HG03378 (cell line): ENCODE results near the gene SUMO2.
"Not testable (repeated sequence)": the region's sequence is repeated elsewhere in the genome, so short reads cannot be mapped to it uniquely, and the experiment has no call there.

Experiments
- ATAC-seq: cut with Tn5 transposase; IDR thresholded peaks from one replicate; pipeline ENCODE4 v1.9.1; 2021; ENCODE audit warnings: mild to moderate bottlenecking, moderate library complexity; ENCODE audit not compliant: unreplicated experiment

Gene SUMO2

DNA sequence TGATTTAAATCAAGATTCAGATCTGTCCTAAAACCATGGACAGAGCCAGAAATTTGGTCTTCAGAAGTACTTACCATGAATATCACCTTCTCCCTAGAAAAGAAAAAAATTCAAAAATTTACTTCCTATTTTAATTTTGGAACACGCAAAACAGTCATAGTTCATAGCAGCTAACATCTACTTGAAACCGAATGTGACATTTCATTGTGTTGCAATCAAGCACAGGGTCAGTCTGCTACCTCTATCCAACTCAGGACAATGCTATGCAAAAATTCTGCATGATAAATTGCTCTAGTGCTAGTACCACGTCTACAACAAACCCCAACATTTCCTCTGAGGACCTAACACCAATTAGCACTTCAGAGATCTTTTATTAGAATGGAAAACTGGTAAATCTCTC is 36.2 kb downstream of the SUMO2 start:
- ATAC-seq: no peak

DNA sequence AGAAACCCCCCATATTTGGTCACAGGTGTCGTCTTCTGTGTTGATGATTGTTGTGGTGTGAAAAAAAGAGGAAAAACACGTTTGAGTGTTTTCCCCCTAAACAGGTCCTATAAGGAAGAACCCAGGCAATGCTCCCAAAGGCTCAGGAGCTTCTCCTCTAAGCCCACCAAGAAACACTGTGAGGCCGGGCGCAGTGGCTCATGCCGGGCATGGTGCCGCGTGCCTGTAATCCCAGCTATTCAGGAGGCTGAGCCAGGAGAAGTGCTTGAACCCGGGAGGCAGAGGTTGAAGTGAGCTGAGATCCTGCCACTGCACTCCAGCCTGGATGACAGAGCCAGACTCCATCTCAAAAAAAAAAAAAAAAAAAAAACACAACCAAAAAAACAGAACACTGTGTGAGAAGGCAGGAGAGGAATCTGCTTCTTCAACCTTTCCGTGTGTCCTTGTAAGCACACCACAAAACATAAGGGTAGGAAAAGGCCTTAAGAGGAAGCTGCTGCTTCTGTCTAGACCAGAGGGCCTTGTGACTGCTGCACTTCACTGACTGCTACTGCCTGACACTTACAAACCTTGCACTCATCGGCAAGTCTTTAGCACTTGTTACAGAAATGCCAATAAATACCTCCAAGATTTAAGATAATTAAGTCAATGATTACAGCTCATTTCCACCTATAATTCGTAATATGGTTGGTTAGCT is 37.8 kb downstream of the SUMO2 start:
- ATAC-seq: no peak

DNA sequence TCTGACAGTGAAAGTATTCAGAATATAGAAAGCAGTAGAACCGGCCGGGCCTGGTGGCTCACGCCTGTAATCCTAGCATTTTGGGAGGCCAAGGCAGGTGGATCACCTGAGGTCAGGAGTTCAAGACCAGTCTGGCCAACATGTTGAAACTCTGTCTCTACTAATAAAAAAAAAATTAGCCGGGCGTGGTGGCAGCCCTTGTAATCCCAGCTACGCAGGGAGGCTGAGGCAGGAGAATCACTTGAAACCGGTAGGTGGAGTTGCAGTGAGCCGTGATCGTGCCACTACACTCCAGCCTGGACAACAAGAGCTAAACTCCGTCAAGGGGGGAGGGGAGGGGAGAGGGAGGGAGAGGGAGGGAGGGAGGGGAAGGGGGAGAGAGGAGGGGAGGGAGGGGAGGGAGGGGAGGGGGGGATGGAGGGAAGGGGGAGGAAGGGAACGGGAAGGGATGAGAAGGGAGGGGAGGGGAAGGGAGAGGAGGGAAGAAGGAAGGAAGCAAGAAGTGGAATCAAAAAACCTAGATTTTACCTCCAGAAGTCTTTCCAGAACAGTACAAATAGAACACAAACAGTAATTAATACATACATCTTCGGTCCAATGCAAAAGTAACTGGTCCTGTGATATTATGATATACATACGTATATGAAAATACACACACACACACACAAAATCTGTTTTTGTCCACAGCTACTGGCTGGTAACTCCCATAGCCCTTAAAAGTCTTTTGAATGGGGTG is 40.4 kb downstream of the SUMO2 start:
- no peak for ATAC-seq

DNA sequence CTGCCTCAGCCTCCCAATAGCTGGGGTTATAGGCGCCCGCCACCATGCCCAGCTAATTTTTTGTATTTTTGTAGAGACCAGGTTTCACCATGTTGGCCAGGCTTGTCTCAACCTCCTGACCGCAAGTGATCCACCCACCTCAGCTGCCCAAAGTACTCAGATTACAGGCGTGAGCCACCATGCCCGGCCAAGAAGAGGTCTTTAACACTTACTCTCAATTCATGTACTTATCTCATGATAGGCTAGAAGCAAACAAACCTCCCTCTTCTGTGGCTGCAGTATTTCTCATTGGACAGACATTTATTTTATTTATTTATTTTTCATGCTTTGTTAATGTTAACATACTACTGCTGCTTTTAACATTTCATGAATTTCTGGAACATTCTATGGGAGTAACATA is 44.2 kb downstream of the SUMO2 start:
- ATAC-seq: no peak

DNA sequence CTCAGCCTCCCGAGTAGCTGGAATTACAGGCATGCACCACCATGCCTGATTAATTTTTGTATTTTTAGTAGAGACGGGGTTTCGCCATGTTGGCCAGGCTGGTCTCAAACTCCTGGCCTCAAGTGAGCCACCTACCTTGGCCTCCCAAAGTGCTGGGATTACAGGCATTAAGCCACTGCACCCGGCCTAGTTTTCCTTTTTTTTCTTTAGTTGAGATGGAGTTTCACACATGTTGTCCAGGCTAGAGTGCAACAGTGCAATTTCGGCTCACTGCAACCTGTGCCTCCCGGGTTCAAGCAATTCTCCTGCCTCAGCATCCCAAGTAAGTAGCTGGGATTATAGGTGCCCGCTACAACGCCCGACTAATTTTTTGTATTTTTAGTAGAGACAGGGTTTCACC is 45.0 kb downstream of the SUMO2 start:
- not testable (repeated sequence) for ATAC-seq

DNA sequence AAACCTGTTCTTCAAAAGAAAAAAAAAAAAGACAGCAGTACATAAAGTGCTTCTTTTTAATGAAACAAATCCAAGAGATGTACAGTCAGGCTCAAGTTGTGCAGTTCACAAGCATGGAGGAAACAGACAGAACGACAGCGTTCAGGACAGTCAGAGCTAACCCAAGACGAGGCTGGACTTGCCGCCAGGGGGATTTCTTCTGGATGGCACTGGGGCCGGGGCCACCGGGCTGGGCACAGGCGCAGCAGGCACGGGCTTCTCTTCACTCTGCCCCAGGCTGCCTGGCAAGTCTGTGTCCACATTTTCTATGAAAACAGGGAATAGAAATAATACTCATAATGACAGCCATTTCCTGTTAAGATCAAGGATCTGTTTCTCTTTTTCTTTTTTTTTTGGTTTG is 46.8 kb downstream of the SUMO2 start:
- ATAC-seq: no peak

DNA sequence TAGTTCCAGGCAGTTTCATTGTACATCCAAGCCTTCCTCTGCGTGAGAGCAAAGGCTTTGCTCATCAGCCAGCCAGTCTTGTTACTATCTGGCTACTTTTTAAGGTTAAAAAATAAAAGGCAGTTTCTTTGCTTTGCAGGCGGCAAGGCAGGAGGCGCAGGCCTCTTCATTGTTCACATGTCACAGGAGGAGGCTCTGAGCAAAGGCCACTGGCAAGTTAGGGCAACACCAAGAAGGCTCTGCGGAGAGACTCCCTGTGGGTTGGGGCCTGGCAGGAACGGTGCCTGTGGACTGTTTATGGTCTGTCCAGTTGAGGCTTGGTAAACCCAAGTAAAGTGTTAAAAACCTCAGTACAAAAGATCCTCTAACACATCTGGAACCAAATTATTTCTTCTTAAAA is 47.3 kb downstream of the SUMO2 start:
- no peak for ATAC-seq

DNA sequence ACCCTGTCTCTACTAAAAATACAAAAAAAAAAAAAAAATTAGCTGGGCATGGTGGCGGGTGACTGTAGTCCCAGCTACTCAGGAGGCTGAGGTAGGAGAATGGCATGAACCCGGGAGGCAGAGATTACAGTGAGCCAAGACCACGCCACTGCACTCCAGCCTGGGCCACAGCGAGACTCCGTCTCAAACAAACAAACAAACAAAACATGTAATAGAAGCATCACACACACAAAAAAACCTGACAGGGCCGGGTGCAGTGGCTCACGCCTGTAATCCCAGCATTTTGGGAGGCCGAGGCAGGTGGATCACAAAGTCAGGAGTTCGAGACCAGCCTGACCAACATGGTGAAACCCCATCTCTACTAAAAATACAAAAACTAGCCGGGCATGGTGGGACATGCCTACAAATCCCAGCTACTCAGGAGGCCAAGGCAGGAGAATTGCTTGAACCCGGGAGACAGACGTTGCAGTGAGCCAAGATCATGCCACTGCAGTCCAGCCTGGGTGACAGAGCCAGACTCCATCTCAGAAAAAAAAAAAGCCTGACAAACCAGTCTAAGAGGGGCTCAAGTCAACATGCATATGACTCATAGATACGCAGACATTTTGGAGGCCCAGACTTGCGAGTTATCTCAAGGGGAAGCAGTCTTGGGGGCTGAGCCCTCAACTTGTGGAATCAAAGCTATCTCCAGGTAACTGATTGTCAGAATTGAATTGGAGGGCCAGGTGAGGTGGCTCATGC is 49.0 kb downstream of the SUMO2 start:
- not testable (repeated sequence) for ATAC-seq

DNA sequence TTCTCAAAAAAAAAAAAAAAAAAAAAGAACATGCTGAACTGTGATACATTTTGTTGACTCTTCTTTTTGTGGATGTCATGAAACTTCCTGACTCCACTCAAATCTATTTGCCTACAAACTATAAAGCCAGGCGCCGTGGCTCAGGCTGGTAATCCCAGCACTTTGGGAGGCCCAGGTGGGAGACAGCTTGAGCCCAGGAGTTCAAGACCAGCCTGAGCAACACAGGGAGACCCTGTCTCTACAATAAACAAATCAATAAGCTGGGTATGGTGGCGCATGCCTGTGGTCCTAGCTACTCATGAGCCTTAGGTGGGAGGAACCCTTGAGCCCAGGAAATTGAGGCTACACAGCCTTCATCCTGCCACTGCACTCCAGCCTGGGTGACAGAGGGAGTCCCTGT is 49.8 kb downstream of the SUMO2 start:
- no peak for ATAC-seq

DNA sequence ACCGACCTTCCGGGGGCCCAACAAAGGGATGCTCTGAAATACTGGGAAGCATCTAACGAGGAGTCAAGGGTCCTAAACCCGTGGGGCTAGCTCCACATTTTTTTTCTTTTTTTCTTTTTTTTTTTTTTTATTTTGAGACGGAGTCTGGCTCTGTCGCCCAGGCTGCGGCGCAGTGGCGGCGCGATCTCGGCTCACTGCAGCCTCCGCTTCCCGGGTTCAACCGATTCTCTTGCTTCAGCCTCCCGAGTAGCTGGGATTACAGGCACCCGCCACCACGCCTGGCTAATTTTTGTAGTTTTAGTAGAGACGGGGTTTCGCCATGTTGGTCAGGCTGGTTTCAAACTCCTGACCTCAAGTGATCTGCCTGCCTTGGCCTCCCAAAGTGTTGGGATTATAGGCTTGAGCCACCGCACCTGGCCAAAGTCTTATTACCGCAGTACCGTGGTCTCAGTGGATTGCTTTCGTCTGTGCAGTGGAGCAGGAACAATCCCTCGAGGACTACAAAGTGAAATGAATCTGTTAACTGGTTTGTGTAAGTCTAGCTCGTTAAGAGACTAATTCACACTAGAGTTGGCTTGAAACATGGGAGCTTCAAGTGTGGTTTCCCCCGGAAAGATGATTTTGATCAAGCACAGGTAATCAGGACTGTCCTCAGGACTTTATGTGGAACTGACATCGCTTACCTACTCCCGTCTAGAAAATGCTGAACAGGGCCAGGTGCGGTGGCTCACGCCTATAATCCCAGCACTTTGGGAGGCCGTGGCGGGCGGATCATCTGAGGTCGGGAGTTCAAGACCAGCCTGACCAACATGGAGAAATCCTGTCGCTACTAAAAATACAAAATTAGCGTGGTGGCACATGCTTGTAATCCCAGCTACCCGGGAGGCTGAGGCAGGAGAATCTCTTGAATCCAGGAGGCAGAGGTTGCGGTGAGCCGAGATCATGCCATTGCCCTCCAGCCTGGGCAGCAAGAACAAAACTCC is 50.5 kb downstream of the SUMO2 start:
- ATAC-seq: not testable (repeated sequence)

DNA sequence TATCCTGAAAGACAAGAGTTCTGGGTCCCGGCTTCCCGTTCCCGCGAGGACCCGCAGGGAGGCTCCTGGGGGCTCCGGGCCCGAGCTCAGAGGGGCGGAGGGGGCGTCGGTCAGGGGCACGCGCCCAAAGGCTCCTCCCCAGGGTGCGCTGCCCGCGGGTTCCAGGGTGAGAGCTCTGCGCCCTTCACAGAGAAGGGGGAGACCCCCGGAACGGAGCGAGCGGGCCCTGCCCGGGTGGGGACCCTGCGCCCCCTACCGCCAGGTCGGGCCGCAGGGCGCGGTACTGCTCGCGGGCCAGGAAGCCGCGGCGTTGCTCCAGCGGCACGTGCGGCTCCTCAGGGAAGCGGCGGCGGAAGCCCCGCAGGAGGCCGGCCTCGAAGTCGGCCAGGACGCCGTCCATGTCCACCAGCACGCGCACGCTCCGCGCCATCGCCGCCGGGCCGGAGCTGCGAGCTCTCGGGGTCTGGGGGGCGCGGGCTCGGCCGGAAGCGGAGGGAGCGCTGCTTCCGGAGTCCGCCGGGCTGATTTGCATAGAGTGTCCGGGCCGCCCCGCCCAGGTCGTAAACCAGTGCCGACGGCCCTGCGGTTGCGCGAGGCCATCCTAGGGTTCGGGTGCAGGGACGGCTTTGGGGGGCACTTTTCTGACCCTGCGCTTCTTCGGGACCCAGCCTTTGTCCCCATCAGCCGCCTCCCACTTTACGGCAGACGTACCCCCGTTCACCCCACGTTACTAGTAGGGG is 51.3 kb downstream of the SUMO2 start, which contains the start of gene NT5C:
NT5C (minus strand) TSS at position 465 of the 740 bp plus-strand sequence; CDS start at position 430, 35 bp downstream.
- ATAC-seq: peak; percentile 57

DNA sequence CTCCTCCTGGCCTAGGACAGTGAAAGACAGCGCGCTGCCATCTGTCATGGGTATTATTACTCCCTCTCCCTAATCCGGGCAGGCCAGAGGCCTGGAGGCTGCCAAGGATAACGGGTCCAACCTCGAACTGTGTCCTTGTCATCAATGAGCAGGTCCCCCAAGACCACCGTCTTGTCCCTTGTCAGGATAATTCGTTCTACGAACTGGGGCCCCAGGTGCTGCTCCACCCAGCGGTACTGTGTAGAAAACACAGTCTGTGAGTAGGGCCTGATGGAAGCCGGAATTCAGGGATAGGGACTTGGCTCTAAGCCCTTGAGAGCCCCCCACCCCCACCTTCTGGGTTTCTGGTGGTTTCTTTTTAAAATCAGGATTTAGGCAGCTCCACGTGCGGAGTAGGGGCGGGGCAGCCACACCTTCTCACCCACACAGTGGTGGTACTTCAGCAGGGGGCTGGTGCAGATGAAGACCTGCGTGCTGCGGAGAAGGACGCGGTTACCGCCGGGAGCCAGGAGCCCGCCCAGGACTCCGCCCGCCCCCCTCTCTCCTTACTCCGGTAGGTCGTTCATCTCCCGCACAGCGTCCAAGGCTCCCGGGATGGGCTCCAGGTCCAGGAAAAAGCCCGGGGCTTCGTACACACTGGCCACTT is 52.0 kb downstream of the SUMO2 start:
- ATAC-seq: no peak

DNA sequence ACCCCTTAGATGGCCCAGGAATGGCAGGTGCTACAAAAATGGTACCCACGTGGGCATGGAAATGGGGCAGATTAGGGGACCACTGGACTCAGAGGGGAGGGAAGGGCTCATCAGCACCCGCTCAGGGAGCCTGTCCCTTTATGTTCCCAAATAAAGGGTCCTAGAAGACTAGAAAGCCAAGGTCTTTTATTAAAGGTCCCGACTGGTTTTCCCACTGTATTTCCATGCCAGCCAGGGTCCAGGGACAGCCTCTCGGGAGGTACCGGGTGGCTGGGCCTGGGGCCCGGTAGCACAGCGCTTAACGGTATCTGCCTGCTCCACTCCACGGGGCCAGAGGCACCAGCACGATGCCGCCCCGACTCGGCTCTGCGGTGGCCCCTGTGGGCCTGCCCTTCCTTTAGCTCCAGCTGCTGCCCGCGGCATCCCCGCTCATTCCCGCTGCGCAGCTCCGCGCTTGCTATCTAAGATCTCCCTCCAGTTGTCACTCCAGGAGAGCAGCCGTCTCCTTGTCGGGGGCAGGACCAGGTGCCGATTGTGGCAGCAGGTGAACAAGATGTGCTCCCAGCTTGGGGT is 52.6 kb downstream of the SUMO2 start:
- no peak for ATAC-seq

DNA sequence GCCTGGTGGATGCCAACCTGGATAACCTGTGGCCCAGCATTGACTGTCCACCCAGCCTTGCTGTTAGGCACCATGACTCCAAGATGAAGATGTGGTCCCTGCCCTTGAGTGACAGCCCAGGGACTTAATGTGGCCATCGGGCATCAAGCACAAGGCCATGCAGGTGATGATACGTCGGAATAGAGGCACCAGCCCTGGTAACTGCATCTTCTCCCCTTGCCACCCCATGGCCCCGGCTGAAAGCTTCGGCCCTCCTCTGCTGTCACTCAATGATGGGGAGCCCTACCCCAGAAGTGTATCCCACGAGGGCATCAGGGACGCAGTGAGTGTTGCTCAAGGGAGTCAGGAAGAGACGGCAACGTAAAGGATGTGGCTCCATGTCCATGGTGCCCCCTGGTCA is 53.2 kb downstream of the SUMO2 start:
- ATAC-seq: no peak

DNA sequence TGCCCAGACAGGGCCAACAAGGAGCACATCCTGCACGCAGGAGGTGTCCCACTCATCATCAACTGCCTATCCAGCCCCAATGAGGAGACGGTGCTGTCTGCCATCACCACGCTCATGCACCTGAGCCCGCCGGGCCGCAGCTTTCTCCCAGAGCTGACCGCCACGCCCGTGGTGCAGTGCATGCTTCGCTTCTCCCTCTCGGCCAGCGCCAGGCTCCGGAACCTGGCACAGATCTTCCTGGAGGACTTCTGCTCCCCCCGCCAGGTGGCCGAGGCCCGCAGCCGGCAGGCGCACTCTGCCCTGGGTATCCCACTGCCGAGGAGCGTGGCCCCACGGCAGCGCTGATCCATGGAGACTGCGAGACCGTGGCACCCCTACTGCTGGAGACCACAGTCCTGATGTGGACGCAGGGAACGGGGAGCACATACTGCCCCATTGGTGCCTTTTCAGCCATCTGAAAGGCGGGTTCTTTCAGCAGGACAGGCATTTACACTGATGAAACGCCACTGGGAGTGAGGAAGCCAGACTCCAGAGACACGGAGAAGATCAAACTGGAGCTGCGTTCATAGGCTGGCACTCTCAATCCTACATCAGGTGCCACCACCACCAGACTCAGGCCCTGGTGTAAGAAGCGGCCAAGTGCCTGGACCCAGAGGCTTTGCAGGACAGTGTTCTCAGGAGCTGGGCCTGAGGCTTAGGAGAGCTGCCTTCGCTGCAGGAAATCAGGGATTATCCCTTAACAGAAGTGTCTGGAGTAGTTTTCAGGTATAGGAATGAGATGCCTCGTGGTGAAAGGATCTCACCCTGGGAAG is 53.9 kb downstream of the SUMO2 start:
- no peak for ATAC-seq

DNA sequence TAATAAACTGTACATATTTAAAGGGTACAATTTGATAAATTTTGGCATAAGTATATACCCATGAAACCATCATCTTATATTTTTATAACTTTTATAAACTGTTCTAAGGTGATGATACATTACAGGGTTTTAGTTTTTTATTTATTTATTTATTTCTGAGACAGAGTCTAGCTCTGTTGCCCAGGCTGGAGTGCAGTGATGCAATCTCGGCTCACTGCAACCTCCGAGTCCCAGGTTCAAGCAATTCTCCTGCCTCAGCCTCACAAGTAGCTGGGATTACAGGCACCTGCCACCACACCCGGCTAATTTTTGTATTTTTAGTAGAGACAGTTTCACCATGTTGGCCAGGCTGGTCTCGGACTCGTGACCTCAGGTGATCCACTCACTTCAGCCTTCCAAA is 54.8 kb downstream of the SUMO2 start:
- not testable (repeated sequence) for ATAC-seq

DNA sequence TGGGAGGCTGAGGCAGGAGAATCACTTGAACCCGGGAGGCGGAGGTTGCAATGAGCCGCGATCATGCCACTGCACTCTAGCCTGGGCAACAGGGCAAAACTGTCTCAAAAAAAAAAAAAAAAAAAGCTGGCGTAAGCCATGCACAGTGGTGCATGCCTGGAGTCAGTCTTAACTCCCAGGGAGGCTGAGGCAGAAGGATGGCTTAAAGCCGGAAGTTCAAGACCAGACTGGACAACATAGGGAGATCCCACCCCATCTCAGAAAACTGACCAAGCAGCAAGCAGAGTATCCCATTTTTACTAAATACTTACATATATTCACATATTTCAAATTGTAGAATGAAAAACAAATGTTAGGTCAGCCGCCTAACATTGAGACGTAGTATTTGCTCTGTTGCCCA is 55.8 kb downstream of the SUMO2 start:
- ATAC-seq: no peak

DNA sequence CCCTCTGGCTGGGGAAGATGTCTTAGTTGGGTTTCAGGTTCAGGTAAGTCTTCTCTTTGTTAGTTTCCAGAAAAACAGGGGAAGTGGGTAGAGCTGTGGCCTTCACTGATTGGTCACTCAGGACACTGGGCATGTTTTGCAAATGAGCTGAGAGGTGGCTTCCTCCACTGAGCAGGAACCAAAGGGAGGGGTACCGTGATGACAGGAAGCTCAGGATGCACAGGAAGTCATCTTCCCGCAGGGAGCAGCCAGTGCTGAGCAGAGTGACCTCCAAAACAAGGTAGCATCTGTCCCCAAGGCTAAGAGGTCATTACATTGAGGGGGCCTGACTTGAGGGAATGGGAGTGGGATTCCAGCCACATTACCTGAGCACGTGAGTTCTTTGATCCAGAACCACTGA is 56.8 kb downstream of the SUMO2 start:
- no peak for ATAC-seq
